HCEC 1CT (cell line): ENCODE data around the gene CCNJL.
"Not testable (repeated sequence)": the region's sequence is repeated elsewhere in the genome, so short reads cannot be mapped to it uniquely, and the experiment has no call there.

Experiments used
- DNase-seq: peaks from one replicate; pipeline ENCODE4 v3.0.0-alpha.2; 2017

The CCNJL gene

DNA sequence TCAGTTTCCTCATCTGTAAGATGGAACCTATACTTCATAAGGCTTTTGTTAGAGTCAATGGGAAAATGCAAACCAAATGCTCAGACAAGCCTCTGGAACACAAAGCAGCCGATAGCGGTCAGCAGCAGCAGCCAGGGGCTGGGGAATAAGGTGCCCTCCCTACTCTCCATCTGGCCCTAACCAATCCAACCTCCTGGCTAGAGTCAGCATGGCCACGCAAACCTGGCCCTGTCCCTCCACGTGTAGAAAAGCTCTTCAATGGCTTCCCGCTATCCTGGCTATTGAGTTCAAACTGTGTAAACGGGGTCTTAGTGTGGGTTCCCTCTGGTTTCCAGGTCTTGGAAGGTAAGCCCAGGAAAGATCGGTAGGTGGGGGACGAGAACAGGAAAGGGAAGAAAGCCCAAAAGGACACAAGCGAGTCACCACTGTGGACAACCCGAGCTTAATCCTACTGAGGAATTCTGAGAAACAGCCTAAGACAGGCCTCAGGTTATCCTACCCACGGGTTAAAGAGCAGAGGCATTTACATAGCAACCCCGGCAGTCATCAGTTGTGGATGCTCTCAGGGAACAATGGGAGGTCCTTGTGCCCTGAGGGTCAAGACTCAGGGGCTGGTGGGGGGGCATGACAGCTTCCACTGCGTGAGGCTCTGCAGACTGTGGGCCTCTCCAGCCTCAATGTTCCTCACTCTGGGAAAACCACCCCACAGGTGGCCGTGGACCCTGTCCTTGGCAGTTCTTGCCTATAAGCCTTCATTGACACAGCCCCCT lies 52.2 kb downstream of the CCNJL start:
- DNase-seq: no peak

DNA sequence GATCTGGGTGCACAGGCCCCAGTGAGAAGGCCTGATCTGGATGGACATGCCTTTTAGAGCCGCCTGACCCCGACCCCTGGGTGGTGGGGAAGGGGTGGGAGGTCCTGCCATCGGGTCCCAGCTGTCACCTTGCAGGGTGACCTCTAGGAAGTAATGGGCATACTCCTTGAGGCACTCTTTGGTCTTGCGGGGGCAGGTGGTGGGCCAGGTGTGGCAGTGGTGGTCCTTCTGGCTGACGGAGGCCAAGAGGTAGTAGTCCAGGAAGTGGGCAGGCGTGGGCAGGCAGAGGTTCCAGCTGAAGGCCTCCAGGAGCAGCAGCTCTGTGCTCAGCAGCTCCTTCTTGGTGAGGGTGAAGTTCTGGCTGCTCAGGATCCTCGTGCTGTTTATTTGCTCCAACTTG lies 53.0 kb downstream of the CCNJL start:
- no peak for DNase-seq

DNA sequence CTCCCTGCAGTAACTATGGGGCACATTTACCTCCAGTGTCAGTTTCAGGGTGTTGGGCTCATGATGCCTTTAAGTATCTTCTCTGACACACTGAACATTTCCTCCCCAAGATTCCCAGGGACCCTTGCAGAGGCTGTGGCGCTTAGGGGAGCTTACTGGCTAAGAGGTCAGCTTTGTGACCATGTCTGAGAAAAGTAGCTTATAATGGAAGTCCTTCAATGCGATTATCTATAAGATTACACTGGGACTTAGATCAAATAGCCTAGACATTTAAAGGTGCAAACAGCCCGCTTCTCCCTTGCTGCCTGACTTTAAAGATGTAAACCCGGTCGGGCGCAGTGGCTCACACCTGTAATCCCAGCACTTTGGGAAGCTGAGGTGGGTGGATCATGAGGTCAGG lies 57.7 kb downstream of the CCNJL start:
- no peak for DNase-seq

DNA sequence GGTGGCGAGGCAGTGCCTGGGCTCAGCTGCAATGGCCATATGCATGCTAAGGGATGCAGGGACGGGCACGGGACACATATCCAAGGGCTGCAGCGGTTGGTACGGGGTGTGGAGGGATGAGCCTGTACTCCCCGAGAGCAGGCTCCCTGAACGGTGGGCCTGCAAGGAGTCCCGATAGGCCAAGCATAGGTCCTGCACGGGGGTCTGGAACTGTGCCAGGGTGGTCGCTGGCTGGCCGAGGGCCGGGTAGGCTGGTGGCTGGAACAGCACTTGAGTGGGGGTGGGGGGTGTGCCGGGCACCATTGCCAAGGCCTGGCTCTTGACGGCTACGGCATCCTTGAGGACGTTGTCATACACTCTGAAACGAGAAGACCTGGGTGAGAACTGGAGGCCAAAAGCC lies 58.9 kb downstream of the CCNJL start:
- no peak for DNase-seq

DNA sequence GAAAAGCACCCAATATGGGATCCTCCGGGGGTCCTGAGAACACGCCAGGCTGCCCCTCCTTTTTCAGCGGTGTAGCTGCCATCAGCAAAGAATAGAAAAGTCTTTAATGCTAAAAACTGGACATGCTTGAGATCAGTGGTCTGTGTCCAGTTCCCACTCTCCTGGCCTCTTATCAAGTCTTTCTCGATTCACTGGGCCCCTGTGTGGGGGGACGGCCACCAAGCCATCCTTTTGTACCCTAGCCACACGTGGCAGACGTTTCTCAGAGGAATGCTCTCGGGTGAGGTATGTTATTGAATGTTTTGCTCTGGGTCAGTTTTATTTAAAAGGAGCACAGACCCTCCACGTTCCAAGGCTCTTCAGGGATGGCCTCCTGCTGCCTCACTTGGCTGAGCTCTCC lies 59.4 kb downstream of the CCNJL start:
- no peak for DNase-seq

DNA sequence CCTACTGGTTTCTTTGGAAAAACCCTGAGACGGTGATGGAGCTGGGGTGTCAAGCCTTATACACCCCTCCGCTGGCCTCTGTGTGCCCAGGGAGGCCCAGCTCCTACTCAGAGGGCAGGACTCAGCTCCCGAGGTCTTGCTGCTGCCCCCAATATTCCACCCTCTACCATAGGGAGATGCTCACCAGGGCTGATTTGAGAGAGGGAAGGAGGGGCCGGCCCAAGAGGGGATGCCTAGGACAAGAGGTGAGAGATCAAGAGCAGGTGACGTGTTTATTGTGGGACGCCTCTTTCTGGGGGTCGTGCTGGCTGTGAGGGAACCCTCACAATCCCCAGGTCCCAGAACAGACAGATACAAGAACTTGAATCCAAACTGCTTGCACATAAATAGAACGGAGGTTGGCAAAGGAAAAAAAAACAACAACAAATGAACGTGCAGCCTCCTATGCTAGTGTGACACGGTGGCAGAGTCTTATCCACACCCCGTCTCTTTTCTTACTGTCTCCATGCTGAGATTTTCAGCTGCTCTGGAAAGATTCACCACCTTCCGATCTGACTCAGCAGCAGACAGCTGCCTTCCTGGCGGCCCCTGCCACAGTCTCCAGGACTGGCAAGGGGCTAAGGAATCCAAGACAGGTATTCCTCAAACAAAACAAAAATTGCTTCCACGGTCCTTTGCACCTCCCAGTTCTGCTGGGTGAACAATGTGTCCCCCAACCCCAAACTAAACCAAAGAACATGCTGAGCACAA lies 60.8 kb downstream of the CCNJL start:
- DNase-seq: no peak

DNA sequence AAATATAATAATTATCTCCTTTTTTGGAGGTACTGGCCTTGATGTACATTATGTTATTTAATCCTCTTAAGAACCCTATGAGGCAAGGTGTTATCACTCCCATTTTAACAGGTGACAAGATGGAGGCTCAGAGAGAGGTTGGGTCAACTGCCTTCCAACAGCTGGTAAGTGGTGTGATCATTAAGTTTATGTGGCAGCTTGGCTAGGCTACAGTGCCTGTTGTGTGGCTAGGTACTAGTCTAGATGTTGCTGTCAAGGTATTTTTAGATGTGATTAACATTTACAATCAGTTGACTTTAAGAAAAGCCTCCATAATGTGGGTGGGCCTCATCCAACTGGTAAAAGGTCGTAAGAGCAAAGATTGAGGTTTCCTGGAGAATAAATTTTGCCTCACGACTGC lies 61.5 kb downstream of the CCNJL start:
- no peak for DNase-seq

DNA sequence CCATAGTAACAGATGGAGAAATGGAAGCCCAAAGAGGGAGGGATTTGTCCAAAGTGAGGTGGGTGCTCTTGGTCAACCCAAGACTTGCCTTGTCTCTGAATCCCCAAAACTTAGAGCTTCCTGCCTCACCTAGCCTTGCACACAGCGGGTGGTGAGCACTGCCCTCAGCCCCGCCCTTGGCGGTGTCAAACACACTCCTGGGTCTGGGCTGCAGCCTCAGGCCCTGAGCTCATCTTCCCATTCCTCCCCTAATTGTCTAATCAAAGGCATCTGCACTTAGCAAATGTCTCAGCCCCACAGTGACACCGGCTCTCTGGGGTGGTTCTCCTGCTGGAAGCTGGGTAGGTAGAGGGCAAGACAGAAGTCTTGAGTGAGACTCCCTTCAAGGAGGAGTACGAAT lies 62.1 kb downstream of the CCNJL start:
- no peak for DNase-seq

DNA sequence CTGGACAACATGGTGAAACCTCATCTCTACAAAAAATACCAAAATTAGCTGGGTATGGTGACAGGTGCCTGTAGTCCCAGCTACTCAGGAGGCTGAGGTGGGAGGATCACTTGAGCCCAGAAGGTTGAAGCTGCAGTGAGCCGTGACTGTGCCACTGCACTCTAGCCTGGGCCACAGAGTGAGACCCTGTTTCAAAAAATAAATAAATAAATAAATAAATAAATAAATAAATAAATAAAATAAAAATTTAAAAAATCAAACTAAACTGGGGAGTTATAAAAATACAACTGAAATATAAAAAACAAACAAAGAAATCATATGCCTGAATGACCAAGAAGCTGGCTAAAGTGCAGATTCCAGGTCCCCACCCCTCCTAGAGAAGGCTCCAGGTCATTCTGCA lies 62.8 kb downstream of the CCNJL start:
- DNase-seq: not testable (repeated sequence)

DNA sequence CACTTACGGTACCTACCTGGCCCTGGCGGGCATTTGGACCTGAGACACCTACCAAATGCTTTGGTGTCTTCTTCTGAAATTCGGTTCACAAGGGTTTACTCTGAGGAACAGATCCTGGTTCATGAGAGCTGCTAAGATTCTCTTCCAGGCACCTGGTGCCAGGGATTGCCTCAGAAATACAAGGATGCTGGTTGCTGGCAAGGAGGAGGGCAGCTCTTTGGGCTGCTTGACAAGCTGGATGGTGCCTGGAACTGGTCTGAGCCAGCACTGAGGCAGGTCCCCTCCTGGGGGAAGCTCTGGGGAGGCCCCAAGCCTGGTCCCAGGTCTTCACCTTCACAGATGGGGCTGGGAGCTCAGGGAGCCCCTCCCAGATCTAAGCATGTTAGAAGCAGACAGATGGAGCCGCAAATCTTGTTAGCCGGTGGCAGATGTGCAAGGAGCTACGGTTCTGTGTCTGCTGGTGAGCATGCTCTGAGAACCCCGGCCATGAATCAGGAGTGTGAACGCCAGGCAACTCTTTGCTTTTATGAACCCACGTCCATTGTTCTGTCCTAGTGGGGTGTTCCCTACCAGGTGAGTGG lies 66.8 kb downstream of the CCNJL start:
- DNase-seq: no peak

DNA sequence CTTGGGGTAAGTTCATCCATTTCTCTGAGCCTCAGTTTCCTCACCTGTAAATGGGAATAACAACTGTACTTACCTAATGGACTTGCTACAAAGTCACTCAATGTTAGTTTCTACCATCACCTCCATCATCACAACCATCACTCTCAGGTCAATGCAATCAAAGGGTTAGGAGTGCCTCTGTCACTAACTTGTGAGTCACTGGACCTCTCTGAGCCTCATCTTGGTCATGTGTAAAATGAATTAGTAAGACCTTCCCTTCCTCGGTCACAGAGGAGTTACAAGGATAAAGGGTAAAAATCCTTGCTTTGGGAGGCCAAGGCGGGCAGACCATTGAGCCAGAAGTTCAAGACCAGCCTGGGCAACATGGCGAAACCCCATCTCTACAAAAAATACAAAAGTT lies 70.2 kb downstream of the CCNJL start:
- DNase-seq: no peak

DNA sequence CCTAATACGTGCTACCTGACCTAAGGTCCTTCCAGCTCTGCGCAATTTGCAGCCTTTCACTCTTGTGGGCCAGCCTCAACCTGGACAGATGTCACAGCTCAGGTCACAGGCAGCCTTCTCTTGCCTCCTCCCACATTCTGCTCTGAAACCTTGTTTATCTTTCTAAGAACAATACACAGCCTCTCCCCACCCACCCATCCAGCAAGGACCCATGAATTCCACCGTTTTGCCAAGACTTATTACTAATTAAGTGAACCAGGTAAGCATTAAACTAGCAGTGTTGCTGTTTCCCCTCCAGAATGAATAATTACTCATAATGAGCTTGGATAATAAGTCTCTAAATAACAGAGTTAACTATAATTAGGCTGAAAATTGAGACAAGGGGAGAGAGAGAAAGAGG lies 72.0 kb downstream of the CCNJL start:
- DNase-seq: no peak

DNA sequence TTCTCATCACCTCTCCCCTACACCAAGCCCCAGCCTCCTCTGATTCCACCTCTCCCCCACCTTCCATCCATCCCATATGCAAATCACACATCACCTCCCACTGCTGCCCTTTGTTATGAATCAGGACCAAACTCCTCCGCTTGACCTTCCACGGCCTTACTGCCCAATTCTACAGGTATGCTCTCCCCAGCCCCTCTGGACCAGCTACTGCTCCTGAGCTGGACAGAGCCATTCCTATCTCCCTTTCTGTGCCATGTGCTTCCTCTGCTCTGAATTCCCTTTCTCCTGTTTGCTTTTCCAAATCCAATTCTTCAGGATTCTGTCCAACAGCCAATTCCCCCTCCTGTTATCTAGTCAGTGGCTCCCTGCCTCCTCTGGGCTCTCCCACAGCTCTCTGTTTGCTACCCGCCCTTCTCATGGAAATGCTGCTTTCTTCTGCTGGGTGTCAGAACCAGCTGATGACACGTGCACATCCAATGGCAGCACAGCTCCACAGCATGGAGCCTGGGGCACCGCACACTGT lies 74.7 kb downstream of the CCNJL start:
- no peak for DNase-seq

DNA sequence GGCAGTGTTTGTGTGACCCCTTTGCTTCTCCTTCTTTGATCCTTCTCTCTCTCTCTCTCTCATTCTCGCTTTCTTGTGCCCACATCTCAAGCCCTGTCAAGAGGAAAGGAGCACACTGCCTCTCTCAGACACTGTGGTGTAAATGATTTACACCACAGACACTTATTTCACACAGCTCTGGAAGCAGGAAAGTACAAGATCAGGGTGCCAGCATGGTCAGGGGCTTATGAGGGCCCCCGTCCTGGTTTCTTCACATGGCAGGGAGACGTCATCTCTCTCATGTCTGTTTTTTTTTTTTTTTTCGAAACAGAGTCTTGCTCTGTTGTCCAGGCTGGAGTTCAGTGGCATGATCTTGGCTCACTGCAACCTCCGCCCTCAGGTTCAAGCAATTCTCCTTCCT lies 76.6 kb downstream of the CCNJL start:
- no peak for DNase-seq

DNA sequence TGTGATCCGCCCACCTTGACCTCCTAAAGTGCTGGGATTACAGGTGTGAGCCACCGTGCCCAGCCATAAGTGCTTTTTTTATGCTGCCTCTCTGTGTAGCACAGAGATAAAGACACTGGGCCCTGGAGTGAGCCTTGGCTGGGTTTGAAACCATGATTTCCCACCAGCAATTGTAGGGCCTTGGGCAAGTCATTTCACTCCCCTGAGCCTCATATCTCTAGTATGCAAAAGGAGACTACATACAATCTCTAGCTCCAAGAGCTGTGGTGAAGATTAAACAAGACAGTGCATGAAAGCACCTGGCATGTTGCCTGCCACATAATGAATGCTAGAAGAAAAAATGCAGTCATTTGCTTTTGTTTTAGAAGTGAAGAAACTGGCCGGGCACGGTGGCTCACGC lies 79.1 kb downstream of the CCNJL start:
- DNase-seq: no peak

DNA sequence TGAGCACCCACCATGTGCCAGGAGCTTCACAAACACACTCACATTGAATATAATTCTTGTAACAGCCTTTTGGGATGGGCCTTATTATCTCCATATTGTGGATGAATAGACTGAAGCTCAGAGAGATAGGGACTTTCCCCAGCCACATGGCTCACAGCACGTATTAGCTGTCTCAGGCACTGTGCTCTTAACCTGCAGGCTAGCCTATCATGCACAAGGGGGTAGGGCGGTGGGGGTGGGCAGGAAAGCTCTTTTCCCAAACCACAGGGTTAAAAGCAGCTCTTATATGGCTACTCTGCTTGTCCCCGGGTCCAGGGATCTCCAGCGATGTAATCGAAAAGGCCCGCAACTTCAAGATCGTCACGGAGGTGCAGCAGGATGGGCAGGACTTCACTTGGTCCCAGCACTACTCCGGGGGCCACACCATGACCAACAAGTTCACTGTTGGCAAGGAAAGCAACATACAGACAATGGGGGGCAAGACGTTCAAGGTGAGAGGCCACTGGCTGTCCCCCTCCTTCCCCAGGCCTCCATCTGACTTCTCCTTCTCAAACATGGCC lies 80.5 kb downstream of the CCNJL start:
- no peak for DNase-seq

DNA sequence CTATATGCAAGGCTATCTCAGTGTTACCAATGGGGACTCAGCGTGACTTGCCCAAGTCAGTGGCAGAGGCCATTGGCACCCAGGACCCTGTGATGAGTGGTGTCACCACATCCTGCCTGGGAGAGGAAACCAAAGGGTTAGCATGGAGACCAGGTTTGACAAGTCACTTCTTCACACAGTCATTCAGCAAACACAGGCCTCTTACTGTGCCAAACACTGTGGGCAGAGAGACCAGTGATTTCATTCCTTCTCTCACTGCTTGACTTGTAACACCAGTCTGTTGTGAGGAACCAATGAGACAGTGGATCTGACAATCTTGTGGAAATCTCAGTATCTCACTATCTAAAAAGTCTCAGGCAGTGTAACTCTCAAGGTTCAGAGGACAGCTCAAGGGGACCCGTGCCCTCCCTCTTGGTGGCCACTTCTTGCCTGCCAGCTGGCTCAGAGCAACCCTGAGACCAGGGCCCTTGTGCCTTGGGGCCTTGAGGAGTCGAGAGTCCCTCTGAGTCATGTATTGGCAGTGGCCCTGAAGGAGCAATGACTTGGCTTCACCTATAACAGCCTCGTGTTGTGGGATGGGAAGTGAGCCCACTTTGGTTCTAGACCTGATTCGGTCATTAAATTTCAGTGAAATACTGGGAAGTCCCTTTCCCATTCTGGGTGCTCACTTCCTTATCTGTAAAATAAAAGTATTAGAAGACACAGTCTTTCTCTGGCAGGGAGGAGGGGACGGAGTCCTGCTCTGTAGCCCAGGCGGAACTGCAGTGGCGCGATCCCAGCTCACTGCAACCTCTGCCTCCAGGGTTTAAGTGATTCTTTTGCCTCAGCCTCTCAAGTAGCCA lies 81.5 kb downstream of the CCNJL start:
- DNase-seq: no peak

DNA sequence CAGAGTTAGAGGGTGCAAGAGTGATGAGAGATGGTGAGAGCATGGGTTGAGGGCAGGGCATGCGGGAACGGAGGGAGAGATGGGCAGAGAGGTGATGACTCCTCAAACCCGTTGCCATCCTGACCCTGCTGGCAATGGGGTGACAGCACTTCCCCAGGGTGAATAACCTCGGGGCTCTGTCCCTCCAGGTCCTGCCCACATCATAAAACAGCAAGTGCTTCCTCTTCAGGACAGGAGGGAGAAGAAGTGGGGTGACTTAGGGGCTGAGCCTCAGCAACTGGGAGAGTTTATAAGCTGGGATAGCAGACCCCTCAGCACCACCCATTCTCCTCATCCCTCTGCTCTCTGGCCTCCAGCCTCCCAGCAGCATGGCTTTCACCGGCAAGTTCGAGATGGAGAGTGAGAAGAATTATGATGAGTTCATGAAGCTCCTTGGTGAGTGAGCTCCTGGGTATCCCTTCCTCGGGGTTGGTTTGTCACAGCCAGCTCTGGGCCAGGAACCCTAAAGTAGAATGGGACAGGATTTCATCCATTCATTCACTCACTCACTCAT lies 83.1 kb downstream of the CCNJL start, which contains the start of gene FABP6:
TSS of gene FABP6 (plus strand) at position 317 of the 553 bp plus-strand sequence. CDS start at position 369, 52 bp downstream.
- DNase-seq: no peak

DNA sequence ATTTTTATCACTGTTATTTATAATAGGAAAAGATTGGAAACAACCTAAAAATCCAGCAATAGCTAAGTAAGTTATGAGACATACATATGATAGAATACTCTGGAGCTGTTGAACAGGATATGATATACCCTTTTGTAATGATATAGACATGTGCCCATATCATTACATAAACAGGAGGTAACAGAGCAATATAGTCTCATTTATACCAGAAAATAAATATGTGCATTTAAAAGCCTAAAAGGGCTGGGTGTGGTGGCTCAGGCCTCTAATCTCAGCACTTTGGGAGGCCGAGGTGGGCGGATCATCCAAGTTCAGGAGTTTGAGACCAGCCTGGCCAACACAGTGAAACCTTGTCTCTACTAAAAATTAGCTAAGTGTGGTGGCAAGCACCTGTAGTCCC lies 85.4 kb downstream of the CCNJL start:
- DNase-seq: no peak

DNA sequence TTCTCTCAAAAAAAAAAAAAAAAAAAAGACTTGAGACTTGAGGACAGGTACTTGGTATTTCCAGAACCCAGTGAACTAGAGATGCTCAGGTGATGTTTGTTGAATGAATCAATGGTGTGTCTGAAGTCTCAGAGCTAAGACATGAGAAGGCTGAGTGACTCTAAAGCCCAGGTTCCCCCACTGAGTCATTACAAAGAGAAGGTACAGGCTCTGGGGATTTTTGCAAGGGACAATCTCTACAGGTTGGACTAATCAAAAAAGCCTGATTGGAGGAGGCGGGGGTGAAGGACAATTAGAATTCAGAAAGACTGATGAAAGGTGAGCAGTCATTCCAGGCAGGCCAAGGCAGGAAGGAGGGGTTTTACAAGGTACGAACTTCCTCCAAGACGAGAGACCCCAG lies 91.3 kb downstream of the CCNJL start:
- no peak for DNase-seq

DNA sequence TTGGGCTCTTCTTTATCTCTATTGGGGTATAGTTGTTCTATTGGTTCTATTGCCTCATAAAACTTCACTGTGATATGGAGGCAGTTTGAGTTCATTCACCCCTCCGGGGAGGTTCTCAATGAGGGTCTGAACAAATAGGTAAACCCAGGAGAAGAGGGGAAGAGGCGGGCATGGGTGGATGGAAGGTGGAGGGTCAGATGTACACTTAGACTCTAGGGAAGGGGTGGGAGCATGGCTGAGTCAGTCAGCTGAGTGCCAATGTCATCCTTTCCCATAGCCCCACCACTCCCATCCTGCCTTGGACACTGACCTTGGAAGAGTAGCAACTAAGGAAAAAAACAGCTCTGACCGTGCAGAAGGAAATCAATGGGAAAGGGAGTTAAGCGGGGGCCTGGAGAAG lies 93.0 kb downstream of the CCNJL start:
- no peak for DNase-seq

DNA sequence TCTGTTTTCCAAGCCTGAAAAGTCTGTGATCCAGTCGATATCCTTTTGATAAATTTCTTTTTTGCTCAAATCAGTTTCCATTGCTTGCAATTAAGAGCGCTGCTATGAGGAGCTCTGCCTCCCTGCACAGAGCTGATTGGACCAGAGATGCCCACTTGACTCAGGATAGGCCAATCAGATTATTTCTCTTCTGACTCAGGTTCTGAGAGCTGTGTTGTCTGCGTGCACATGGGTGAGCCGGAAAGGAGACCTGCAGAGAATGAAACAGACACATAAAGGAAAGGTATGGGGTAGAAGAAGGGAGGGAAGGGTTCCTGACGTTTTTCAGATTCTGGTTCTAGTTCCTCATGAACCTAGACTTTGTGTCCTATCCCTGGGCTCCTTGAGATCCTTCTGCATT lies 98.8 kb downstream of the CCNJL start:
- DNase-seq: no peak
